Fibroblast of peridontal ligament (primary cell): ENCODE measurements around the gene AGAP3.
A peak's percentile ranks its signal among the peaks of the same experiment; 100 is the strongest.
"Not testable (repeated sequence)": the region's sequence is repeated elsewhere in the genome, so short reads cannot be mapped to it uniquely, and the experiment has no call there.

Source experiments
- DNase-seq: peaks from one replicate; pipeline ENCODE4 v3.0.0-alpha.2; 2010; ENCODE audit errors: extremely low read depth

AGAP3 gene

DNA sequence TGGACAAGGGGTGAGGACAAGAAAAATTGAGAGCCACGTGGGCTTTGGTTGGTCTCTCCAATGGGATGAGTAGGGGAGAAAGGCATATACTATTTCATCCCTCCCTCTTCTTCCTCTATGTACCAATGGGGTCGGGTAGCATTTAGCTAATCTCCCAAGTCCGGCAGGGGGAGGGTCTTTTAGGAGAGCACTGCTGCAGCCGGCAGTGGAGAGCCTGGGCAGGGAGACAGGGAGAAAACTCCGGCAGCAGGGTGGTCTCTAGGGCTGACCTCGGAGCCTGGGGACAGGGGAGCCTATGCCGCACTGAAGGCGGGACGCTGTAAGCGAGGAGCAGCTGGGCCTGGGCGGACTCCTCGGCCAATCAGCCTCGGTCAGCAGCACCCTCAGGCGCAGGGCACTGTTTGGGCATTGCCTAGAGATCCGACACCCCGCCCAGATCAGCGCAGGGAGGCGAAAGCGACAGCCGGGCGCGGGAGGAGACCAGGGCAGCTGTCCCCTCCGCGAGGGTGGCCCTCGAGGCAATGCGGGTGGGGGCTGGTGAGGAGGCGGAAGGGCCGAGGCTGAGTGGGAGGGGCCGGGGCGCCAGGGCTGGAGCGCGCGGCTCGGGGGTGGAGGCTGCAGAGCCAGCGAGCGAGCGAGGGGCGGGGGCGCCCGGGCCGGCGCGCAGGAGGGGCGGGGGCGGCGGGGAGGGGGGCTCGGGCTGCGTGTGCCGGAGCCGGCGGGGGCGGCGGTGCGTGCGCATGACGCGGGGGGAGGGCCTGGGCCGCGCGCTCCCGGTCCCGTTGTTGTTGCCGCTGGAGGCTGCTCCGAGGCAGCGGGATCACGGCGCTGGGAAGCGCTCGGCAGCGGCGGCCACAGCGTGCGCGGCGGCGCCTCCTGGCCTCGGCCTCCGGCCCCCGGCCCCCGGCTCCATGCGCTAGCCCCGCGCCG is at the start of gene AGAP3:
AGAP3 (plus strand) TSS at position 785 of the 930 bp plus-strand sequence. CDS start 267 bp downstream, outside the sequence.
- DNase-seq: peak; percentile 55

DNA sequence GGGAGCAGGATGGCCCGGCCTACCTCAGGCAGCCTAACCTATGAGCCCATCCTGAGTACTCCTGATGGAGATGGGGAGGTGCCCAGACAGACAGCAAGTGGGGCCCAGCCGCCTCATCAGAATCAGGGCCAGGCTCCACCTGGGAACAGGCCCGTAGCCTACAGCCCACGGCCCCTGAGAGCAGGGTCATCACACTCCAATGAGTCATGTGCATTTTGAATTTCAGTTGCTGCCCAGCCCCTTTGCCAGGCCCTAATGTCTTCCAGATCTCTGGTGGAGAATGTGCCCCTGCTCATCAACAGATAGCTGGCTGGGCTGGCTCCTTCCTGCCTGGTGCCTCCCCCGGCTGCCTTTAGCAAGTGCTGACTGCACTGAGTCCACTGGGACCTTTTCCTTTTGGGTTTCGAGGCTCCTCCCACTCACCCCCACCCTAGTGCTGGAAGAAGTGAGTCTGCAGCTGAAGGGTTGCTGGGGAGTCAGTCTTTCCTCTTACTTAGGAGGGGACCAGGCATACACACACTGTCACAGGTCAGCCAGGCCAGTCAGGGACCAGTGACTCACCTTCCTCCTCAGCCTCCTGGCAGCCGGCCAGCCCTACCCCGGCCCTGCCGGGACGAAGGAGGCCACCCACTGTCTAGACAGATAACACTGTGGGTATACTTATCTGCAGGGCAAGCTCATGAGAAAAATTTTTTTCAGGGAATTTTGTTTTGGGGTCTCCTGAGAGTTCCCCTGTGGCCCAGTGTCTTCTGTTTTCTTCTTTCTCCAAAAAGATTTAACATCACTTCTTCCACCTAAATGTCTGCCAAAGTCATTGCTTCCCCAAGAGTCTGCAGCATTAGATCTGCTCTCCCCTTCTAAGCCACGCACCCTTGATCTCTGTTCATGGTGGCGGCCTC is 47.1 kb upstream of the AGAP3 start:
- DNase-seq: peak; percentile 86

DNA sequence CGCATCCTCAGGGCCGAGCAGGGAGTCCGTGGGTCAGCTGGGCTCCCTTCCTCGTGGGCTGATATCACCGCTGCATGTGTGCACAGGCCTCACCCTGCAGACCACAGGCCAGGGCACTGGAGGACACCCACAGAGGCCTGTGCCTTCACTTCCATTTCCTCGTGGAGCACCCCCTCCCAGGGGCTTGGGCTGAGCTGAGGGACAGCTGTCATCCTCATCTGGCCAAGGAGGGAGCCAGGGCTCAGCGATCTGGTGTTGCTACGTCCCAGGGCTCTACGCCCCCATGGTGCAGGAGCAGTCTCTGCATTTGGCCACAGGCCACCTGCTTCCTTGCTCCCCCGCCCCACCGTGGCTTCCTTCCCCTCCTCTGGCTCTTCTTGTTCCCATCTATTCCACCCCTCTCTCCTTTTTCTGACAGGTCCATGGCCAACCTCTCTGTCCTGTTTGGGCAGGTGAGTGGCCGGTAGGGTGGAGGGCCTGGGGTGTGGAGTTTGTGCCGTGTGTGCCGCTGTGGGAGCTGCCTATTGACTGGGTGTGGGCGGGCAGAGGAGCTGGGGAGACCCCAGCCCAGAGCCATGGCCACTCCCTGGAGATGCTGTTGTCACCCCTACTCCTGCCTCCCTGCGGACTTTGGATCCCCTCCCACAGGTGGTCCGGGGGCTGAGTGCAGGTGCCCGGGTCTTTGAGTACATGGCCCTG is 46.3 kb upstream of the AGAP3 start:
- no peak for DNase-seq

DNA sequence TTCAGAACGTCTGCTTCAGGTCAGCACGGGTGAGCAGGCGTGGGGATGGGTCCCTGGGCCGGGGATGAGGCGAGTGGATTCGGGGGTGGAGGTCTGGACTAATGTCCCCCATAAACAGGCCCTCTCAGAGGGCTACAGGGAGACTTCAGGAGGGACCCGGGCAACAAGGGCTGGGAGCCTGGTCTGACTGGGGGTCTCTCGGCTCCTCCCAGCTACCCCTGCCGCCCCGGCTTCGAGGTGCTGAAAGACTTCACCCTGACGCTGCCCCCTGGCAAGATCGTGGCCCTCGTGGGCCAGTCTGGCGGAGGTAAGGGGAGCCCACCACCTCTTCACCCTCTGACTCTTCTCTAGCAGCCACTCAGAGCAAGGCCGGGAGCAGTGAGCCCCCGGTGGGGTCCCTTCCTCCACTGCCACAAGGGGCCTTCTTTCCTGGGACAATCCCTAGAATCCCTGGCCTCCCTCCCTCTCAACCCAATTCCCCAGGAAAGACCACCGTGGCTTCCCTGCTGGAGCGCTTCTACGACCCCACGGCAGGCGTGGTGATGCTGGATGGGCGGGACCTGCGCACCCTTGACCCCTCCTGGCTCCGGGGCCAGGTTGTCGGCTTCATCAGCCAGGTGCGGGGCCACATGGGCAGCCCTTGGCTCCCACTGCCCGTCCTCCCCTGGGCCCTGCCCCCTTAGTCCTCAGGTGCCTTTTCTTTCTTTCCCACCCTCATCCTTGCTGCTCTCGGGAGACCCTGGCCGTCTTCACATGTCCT is 45.5 kb upstream of the AGAP3 start:
- no peak for DNase-seq

DNA sequence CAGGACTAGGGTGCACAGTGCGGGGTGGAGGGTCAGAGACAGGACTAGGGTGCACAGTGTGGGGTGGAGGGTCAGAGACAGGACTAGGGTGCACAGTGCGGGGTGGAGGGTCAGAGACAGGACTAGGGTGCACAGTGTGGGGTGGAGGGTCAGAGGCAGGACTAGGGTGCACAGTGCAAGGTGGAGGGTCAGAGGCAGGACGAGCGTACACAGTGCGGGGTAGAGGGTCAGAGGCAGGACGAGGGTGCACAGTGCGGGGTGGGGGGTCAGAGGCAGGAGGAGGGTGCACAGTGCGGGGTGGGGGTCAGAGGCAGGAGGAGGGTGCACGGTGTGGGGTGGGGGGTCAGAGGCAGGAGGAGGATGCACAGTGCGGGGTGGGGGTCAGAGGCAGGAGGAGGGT is 42.8 kb upstream of the AGAP3 start:
- DNase-seq: not testable (repeated sequence)

DNA sequence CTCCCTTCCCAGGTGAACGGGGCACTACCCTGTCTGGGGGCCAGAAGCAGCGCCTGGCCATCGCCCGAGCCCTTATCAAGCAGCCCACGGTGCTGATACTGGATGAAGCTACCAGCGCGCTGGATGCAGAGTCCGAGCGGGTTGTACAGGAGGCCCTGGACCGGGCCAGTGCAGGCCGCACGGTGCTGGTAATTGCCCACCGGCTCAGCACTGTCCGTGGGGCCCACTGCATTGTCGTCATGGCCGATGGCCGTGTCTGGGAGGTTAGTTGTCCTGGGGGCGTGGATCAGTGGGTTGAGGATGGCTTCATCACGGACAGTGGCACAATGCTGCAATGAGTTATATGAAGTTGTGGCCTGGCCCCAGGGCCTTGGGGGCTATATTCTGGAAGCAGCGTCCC is 42.3 kb upstream of the AGAP3 start:
- no peak for DNase-seq

DNA sequence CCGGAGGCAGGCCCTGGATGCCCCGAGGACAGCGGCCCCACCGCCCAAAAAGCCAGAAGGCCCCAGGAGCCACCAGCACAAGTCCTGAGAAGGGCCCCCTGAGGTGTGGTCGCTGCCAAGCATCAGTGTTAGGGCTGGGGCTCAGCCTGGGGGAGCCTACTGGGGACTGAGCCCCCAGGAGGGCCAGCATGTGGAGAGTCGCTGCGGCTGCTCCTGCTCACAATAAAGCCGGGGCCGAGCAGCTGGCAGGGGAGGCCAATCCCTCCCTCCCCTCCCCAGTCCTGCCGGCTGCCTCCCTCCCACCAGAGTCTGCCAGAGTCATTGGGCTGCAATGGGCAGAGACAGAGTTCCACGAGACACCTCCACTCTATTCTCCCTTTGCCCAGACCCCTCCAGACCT is 41.0 kb upstream of the AGAP3 start:
- no peak for DNase-seq

DNA sequence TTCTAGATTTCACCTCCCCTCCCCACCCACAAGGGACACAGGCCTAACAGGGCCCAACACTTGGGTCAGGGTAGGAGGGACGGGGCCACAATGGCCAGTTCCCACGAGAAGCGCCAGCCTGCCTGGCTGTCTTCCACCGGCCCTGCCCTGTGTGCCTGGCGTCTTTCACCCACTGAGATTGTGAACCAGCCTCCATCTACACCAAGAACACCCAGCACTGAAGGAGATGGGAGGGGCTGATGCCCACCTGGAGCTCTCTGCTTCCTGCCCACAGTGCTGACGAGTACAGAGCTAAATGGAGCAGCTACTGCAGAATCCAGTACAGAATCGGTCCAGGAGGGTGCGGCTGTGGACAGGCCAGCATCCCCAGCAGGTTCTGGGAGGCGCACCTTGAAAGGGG is 40.3 kb upstream of the AGAP3 start:
- DNase-seq: no peak

DNA sequence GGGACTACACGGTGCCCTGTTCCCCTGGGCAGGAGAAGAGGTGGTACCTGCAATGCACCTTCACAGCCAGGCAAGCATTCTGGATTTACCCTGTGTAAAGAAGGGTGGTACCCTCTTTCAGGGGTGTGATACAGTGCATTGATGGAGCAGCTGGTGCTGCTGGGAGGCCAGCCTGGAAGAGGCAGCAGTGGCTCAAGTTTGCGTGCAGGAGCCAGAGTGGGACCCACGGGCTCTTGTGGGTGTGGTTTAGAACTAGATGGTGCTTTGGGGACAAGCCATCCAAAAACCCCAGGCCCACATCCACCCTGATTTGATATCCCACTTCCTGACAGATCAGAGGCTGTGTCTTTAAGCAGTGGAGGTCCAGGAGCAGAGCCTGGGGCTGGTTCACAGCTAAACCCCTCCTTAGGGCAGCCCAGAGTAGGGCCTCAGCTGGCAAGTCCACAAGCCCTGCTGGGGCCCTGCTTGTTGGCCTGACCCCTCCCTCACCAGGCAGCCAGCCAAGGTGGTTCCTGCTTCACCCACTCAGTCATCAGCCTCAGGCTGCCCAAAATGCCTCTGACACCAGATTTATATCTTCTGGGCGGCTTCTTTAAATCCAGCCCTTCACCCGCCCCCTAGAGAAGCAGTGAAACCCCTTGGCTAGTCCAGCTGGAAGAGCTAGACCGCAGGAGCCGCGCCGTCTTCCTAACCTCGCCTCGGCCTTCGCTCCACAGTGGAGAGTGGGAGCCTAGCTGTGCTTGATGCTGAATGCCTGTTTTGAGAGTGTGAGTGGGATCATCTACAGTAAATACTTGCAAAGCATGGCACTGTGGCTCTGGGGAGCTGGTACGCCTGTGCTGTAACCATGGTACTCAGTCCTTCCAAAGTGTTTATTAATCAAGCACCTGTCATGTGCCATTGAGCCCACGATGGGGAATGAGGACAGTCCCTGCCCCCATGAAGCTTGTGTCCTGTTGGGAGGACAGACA is 39.4 kb upstream of the AGAP3 start:
- peak; percentile 76 for DNase-seq

DNA sequence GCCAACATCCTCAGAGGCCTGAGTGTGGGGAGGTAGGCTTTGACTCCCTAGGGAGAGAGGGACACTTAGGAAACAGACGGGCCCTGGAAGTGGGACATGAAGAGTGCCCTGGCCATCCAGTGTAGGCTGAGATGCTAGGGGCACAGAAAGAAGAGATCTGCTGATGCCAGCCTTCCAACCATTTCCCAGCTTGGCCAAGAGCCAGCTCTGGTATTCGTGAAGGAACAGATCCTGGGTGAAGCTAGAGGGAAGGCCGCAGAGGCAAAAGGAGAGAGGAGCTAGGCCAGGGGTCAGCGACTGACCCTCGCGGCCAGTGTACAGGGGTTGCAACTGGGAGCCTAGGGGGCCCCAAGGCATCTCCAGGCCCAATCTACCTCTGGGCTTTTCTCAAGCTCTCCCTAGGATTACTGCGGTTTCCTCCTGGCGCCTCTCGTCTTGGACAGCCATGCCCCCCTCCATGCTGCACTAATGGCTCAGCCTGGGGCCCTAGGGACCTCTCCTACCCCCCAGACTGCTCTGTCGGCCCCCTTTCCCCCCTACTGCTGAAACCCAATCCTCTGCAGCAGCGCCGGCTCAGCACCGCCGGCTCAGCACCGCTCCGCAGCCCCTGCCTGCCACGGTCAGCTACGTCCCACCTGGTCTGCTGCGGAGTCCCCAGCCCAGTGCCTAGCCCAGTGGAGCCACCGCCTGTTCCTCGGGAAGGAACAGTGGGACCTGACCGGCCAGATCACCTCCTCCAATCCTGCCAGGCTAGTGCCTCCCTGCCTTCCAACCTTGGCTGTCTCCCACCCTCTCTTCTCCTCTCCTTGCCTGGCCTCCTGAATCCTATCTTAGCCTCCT is 38.1 kb upstream of the AGAP3 start, which contains the start of gene ASIC3:
ASIC3 (plus strand) TSS at position 556 of the 840 bp plus-strand sequence. CDS start 355 bp downstream, outside the sequence.
- no peak for DNase-seq

DNA sequence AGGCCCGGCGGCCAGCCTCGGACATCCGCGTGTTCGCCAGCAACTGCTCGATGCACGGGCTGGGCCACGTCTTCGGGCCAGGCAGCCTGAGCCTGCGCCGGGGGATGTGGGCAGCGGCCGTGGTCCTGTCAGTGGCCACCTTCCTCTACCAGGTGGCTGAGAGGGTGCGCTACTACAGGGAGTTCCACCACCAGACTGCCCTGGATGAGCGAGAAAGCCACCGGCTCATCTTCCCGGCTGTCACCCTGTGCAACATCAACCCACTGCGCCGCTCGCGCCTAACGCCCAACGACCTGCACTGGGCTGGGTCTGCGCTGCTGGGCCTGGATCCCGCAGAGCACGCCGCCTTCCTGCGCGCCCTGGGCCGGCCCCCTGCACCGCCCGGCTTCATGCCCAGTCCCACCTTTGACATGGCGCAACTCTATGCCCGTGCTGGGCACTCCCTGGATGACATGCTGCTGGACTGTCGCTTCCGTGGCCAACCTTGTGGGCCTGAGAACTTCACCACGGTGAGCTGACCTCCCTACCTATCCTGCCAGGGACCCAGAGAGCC is 37.3 kb upstream of the AGAP3 start:
- DNase-seq: no peak

DNA sequence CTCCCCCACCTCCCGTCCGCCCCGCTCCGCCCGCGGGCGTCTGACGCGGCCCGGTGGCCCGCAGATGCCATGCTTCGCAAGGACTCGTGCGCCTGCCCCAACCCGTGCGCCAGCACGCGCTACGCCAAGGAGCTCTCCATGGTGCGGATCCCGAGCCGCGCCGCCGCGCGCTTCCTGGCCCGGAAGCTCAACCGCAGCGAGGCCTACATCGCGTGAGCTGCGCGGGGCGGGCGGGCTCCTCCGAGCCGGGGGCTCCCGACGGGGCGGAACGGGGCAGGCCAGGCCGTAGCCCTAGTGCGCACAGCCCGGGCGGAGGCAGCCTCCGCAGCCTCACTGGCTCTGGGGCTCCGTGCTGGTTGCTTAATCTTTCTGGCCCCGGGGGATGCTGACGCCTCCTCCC is 35.2 kb upstream of the AGAP3 start:
- peak; percentile 66 for DNase-seq

DNA sequence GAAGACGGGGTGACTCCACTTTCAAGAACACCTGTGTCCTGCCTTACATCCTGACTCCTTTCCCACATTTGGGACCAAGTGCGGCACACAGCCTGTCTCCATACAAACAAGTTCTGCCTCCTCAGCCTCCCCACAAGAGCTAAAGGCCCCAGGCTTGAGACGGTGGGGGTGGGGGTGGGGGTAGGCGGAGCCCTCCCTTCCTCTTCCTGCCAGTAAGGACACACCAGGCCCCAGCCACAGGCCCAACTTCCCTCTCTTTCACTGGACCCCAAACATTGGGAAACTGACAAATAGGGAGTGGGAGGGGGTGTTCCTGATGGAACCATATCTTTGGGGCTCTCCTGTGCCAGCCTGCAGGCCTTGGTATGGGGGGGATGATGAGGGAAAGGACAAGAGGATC is 33.2 kb upstream of the AGAP3 start:
- DNase-seq: no peak

DNA sequence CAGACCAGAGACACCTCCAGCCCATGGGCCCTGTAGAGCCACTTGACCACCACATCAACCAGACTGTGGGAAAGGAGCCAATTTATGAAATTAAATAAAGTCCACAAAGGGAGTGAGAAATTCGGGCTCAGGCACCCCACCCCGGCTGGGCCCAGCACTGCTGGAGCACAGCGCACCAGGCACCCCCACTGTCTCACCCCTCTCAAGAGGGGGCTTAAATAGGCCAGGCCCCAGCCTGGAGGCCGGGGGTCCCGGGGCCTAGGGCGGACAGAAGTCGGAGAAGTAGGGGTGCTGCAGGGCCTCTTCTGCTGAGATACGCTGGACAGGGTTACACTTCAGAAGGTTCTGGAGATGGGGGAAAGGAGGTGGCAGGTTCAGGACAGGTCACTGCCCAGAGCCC is 32.5 kb upstream of the AGAP3 start:
- no peak for DNase-seq

DNA sequence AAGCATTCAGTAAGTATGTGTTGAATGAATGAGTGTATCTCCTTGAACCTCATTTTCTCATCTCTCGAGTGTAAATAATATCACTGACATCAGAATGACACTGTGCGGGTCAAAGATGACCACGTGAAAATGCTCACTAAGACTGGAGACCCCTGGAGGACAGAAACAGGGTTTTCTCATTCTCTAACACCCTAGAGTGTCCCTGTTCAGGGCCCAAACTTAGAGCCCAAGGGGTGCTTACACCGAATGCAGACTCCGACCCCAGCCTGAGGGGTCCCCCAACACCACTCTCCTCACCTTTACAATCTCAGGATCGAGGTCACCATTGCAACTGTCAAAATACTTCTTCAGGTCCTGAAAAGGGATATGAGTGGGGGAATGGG is 30.0 kb upstream of the AGAP3 start:
- no peak for DNase-seq

DNA sequence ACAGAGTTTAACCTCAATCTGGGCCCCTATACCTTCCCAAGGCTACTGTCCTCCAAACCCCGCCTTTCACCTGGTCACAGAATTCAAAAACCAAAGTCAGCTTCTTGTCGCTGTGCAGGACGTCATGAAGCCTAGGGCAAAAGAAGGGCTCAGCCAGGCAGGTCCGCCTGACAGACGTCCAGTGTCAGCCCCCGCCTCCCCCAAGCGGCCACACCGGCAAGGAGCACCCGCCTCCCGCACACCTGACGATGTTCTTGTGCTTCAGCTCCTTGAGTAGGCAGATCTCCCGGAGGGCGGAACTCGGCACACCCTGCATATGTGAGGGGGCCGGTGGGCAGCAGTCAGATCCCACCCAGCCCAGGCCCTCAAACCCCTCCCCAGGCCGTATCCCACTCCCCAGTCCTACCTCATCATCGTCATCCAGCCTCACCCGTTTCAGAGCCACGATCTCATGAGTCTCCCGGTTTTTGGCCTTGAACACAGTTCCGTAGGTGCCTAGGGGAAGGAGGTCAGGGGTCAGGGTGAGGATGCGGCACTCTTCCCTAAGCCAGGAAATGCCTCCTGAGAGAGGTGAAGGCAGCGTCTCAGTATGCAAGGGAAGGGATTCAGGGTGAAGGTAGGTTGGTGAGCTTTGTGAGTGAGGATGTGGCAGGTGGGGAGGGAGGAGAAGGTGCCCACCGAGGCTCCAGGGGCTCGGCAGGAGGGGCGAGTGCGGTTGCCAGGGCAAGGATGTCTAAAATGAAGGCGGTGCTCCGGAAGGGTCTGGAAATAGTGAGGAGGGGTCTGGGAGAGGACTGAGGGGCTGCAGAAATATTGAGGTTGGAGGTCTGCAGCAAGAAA is 29.4 kb upstream of the AGAP3 start:
- DNase-seq: no peak

DNA sequence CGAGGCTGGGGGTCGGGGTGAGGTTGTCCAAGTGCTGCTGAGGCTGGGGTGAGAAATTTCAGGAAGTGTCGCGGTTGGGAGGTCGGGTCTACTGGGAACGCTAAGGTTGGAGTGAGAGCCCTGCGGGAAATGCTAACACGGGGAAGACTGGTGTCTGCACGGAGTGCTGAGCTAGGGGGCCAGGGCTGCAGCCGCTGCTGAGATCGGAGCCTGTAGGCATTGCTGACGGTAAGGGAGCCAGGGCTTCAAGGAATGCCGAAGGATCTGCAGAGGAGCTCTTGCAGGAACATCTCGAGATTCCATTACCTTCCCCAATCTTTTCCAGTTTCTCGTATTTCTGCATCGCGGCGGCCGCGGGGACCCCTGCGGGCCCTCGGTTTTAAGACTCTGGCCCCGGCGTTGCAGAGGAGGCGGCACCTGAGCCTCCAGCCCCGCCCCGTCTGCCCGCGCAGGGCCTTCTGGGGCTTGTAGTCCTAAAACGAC is 28.7 kb upstream of the AGAP3 start, which contains the start of gene CDK5:
CDK5 (minus strand) TSS at position 392 of the 483 bp plus-strand sequence; CDS start at position 343, 49 bp downstream.
- no peak for DNase-seq
